GM10248 (cell line): ENCODE measurements around the gene MYCN.

Experiments used
- CTCF ChIA-PET: fragments of 300-600 bp; sonication (Branson Sonifier 250); formaldehyde crosslinking; extraction: SDS; loops from one replicate; lab custom pipeline; 2021; ENCODE audit warnings: antibody characterized with exemption; lab: Yijun Ruan, JAX
- POLR2A ChIA-PET: fragments of 350-650 bp; sonication (Branson Sonifier 250); formaldehyde crosslinking; extraction: SDS; loops from one replicate; lab custom pipeline; 2020; ENCODE audit warnings: antibody characterized with exemption; lab: Yijun Ruan, JAX
- DNase-seq: peaks from one replicate; pipeline ENCODE4 v3.0.0; 2012; ENCODE audit errors: extremely low spot score
- CTCF ChIP-seq: IDR thresholded peaks from 2 replicates; pipeline ENCODE4 v1.5.1; 2012; ENCODE audit warnings: mild to moderate bottlenecking, low read depth; ENCODE audit errors: extremely low read depth, missing control alignments, control extremely low read depth

MYCN gene

GRCh38 chr2:15943378-15944280, 3.3 kb downstream of the MYCN start:
- no peak for DNase-seq
- POLR2A ChIA-PET = no interaction called here
- no peak for TF ChIP-seq CTCF
- CTCF ChIA-PET = interaction anchor here (0.9 to 1.0 kb wide), 2 partner anchors 666 to 814 kb away, joined by 3 read pairs; no protein-coding TSS in a partner anchor

GRCh38 chr2:15944325-15945017, 4.1 kb downstream of the MYCN start:
- no peak for TF ChIP-seq CTCF
- DNase-seq = no peak
- POLR2A ChIA-PET = no interaction called here
- CTCF ChIA-PET = interaction anchor here (0.9 to 1.7 kb wide), 2 partner anchors 665 to 813 kb away, joined by 3 to 4 read pairs; no protein-coding TSS in a partner anchor

- no peak for DNase-seq
- ChIA-PET POLR2A (no interaction called here), CTCF (interaction anchor here (1.7 kb wide), 1 partner anchor 663 kb away, joined by 4 read pairs; no protein-coding TSS in a partner anchor)
- TF ChIP-seq CTCF = no peak
Measured at GRCh38 chr2:15945909-15946705, 5.8 kb downstream of the MYCN start.

- POLR2A ChIA-PET = no interaction called here
- TF ChIP-seq CTCF = no peak
- no peak for DNase-seq
- CTCF ChIA-PET = no interaction called here
Measured at GRCh38 chr2:15946983-15947382, 6.6 kb downstream of the MYCN start.

GRCh38 chr2:15947431-15947830, 7.1 kb downstream of the MYCN start:
- ChIA-PET POLR2A (no interaction called here), CTCF (no interaction called here)
- no peak for TF ChIP-seq CTCF
- DNase-seq = no peak

- POLR2A ChIA-PET = no interaction called here
Measured at GRCh38 chr2:15948704-15948957, 8.3 kb downstream of the MYCN start.

More at GRCh38 chr2:15948704-15948957, 8.3 kb downstream of the MYCN start:
- CTCF ChIA-PET = interaction anchor here (1.4 kb wide), 1 partner anchor 10 kb away, joined by 3 read pairs; no protein-coding TSS in a partner anchor
- no peak for TF ChIP-seq CTCF
- no peak for DNase-seq
